SK-N-SH (cell line): ENCODE data around the gene SH3BP4. TPM values are rescaled to one million over a fixed set of nuclear protein-coding genes. Genes with fewer than 3 reads are reported as not detected.
A peak's percentile ranks its signal among the peaks of the same experiment; 100 is the strongest.

ENCODE experiments used
- CTCF ChIA-PET: fragments of 300-600, 350-600 bp; formaldehyde crosslinking; extraction: SDS; loops from one replicate; lab custom pipeline; 2021; lab: Yijun Ruan, JAX
- POLR2A ChIA-PET: fragments of 350-600 bp; sonication (Branson Sonifier 250); formaldehyde crosslinking; extraction: SDS; loops from one replicate; lab custom pipeline; 2020; ENCODE audit warnings: antibody characterized with exemption, inconsistent platforms; lab: Yijun Ruan, JAX
- DNase-seq: peaks from one replicate; pipeline ENCODE4 v3.0.0; 2012
- H2AFZ ChIP-seq: fragments of 200-600 bp; sonication (generic); 2 replicates; pipeline ENCODE4 v1.8.1; 2016; ENCODE audit warnings: antibody characterized with exemption, mild to moderate bottlenecking, low read depth
- H3F3A ChIP-seq: fragments of 200-600 bp; sonication (generic); replicated peaks from 2 replicates; pipeline ENCODE3; 2016; ENCODE audit warnings: antibody characterized with exemption, mild to moderate bottlenecking; ENCODE audit not compliant: insufficient read depth
- H3K27ac ChIP-seq, 2 experiments: fragments of 200-500 bp in 1 of 2; fragments of 200-600 bp in 1 of 2; sonication (Bioruptor generic) in 1 of 2; sonication (generic), shearing (Covaris generic) in 1 of 2; 2 replicates each; pipeline versions ENCODE4 v1.5.1 to v1.6.1; 2014 to 2016; ENCODE audit warnings: low read depth in 2 of 2, inconsistent platforms in 1 of 2, low read length in 1 of 2, mild to moderate bottlenecking in 1 of 2, mixed read lengths in 1 of 2
- H3K27me3 ChIP-seq: fragments of 200-600 bp; sonication (generic), shearing (Covaris generic); 2 replicates; pipeline ENCODE4 v1.6.1; 2016; ENCODE audit warnings: mixed run types; ENCODE audit not compliant: insufficient read depth
- H3K36me3 ChIP-seq, 2 experiments: fragments of 200-500 bp in 1 of 2; fragments of 200-600 bp in 1 of 2; sonication (Bioruptor generic) in 1 of 2; sonication (generic) in 1 of 2; replicated peaks in 1 of 2; 2 replicates each; pipeline versions ENCODE3 to v1.5.1; 2014 to 2016; ENCODE audit warnings: low read length in 1 of 2, mild to moderate bottlenecking in 1 of 2; ENCODE audit not compliant: insufficient read depth in 2 of 2, control insufficient read depth in 1 of 2
- H3K4me1 ChIP-seq, 2 experiments: fragments of 200-500 bp in 1 of 2; fragments of 200-600 bp in 1 of 2; sonication (Bioruptor generic) in 1 of 2; sonication (generic), shearing (Covaris generic) in 1 of 2; 2 replicates each; pipeline versions ENCODE4 v1.5.1 to v1.6.1; 2014 to 2016; ENCODE audit warnings: low read depth in 1 of 2, low read length in 1 of 2, mixed run types in 1 of 2; ENCODE audit not compliant: insufficient read depth in 2 of 2, control insufficient read depth in 1 of 2
- H3K4me2 ChIP-seq: fragments of 200-600 bp; sonication (generic), shearing (Covaris generic); 2 replicates; pipeline ENCODE4 v1.6.1; 2017; ENCODE audit warnings: mixed run types
- H3K4me3 ChIP-seq, 2 experiments: fragments of 200-500 bp in 1 of 2; fragments of 200-600 bp in 1 of 2; sonication (Bioruptor generic) in 1 of 2; sonication (generic), shearing (Covaris generic) in 1 of 2; 2 replicates each; pipeline versions ENCODE4 v1.5.1 to v1.8.1; 2014 to 2016; ENCODE audit warnings: low read depth in 2 of 2, inconsistent platforms in 1 of 2, low read length in 1 of 2, mild to moderate bottlenecking in 1 of 2, mixed read lengths in 1 of 2, moderate library complexity in 1 of 2
- H3K79me2 ChIP-seq: fragments of 200-600 bp; sonication (generic); 2 replicates; pipeline ENCODE4 v1.8.1; 2017; ENCODE audit warnings: mild to moderate bottlenecking; ENCODE audit not compliant: insufficient read depth
- H3K9ac ChIP-seq: fragments of 200-600 bp; sonication (generic); 2 replicates; pipeline ENCODE4 v1.6.1; 2017; ENCODE audit warnings: mixed run types
- H3K9me2 ChIP-seq: fragments of 200-600 bp; sonication (generic); 2 replicates; pipeline ENCODE4 v1.6.1; 2017; ENCODE audit warnings: mixed run types
- H3K9me3 ChIP-seq: fragments of 200-600 bp; sonication (generic); 2 replicates; pipeline ENCODE4 v1.6.1; 2017; ENCODE audit warnings: mixed run types, mild to moderate bottlenecking, moderate library complexity
- H4K20me1 ChIP-seq: fragments of 200-600 bp; sonication (generic); 2 replicates; pipeline ENCODE4 v1.6.1; 2017; ENCODE audit warnings: mild to moderate bottlenecking, mixed run types; ENCODE audit not compliant: insufficient read depth
- CHD2 ChIP-seq: fragments of 150-350 bp; IDR thresholded peaks from 2 replicates; pipeline ENCODE4 v1.6.1; 2018; ENCODE audit warnings: low read length; ENCODE audit not compliant: partially characterized antibody
- ELF1 ChIP-seq: IDR thresholded peaks from 2 replicates; pipeline ENCODE4 v1.4.0; 2012
- EZH2phosphoT487 ChIP-seq: fragments of 200-600 bp; sonication (generic); IDR thresholded peaks from 2 replicates; pipeline ENCODE4 v1.6.1; 2017; ENCODE audit warnings: low read depth, mixed run types, mild to moderate bottlenecking, antibody characterized with exemption, moderate library complexity, borderline replicate concordance
- FOXJ3 ChIP-seq: sonication (generic); formaldehyde crosslinking; IDR thresholded peaks from 2 replicates; pipeline ENCODE4 v1.5.1; 2020; ENCODE audit warnings: mild to moderate bottlenecking, missing genetic modification reagents
- MEF2A ChIP-seq: IDR thresholded peaks from 2 replicates; pipeline ENCODE4 v1.4.0; 2012; ENCODE audit warnings: low read depth, borderline replicate concordance
- MXI1 ChIP-seq: IDR thresholded peaks from 2 replicates; pipeline ENCODE4 v1.6.1; 2012; ENCODE audit warnings: mild to moderate bottlenecking, low read depth, low read length, improper control_type of control experiment
- NRF1 ChIP-seq: IDR thresholded peaks from 2 replicates; pipeline ENCODE4 v1.6.1; 2012; ENCODE audit warnings: low read depth, mild to moderate bottlenecking, low read length
- POLR2AphosphoS5 ChIP-seq: IDR thresholded peaks from 2 replicates; pipeline ENCODE4 v1.6.1; 2012; ENCODE audit warnings: low read depth, low read length
- RAD21 ChIP-seq: IDR thresholded peaks from 2 replicates; pipeline ENCODE4 v1.6.1; 2012; ENCODE audit warnings: mild to moderate bottlenecking, low read length
- RCOR1 ChIP-seq: fragments of 150-350 bp; IDR thresholded peaks from 2 replicates; pipeline ENCODE4 v1.6.1; 2017; ENCODE audit warnings: antibody characterized with exemption, low read length
- RXRA ChIP-seq: IDR thresholded peaks from 2 replicates; pipeline ENCODE4 v1.4.0; 2012; ENCODE audit warnings: low read depth, mild to moderate bottlenecking, borderline replicate concordance
- SMC3 ChIP-seq: IDR thresholded peaks from 2 replicates; pipeline ENCODE4 v1.6.1; 2012; ENCODE audit warnings: low read depth, low read length, improper control_type of control experiment
- TAF1 ChIP-seq: IDR thresholded peaks from 2 replicates; pipeline ENCODE4 v1.6.1; 2012; ENCODE audit warnings: low read depth, mild to moderate bottlenecking, low read length, moderate library complexity, borderline replicate concordance
- WGBS: methylation state at CpG from one replicate; pipeline ENCODE4 v1.1.6; 2017; ENCODE audit warnings: low lambda C conversion rate; 5-methylcytosine and 5-hydroxymethylcytosine counted together
- polyA plus RNA-seq, 3 experiments: library from polyadenylated mRNA; depleted of rRNA; stranded (reverse); fragments of >200 nt; gene quantifications; 2 replicates each; pipeline ENCODE4 v1.2.3, GENCODE V29; 2012
- TF ChIP-seq, protein P1 (sequence below): IDR thresholded peaks from 2 replicates; pipeline ENCODE4 v1.4.0; 2012; ENCODE audit warnings: low read depth
- TF ChIP-seq, protein P2 (sequence below): IDR thresholded peaks from 2 replicates; pipeline ENCODE4; 2012
- TF ChIP-seq, protein P3 (sequence below): fragments of 150-350 bp; IDR thresholded peaks from 2 replicates; pipeline ENCODE4 v1.6.1; 2017; ENCODE audit warnings: antibody characterized with exemption, low read length, low read depth, borderline replicate concordance
- TF ChIP-seq, protein P4 (sequence below): IDR thresholded peaks from 2 replicates; pipeline ENCODE4 v1.4.0; 2012; ENCODE audit warnings: low read depth, borderline replicate concordance
- TF ChIP-seq, protein P5 (sequence below): fragments of 200-600 bp; sonication (generic); IDR thresholded peaks from 2 replicates; pipeline ENCODE4 v1.6.1; 2017; ENCODE audit warnings: antibody characterized with exemption, mild to moderate bottlenecking, moderate library complexity

The SH3BP4 gene
- polyA plus RNA-seq, 1 of the 3 experiments (the other 2 are of a cell fraction) = 27.7 TPM

DNA sequence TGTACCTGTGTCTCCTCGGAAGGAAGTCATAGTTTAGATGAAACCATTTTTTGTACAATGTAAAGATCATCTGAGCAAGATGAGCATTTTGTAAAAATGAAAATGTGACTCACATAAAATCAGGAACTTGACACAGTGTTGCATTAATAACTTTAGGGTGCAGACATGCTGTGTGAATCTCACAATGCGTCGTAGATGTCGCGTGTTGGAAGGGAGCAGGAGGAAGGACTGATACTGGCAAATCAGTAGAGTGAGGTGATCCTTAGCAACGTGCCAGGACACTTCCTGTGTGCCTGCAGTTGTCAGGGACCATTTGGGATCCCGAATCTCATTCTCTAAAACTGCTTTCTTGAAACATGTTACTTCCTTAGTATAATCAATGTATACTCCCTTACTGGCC, 103.1 kb downstream of the SH3BP4 start:
- H3K27me3 ChIP-seq = no peaks in the 10 kb centered on the region
- H3K4me2 ChIP-seq = no peak overlapping the region
- no peak overlapping the region for H3K9ac ChIP-seq
- H3K4me1 ChIP-seq = peaks cover 18 to 23% of the 10 kb centered on the region in 2 experiments
- no peaks in the 10 kb centered on the region for H3K9me2 ChIP-seq
- no peak overlapping the region for H3K27ac ChIP-seq
- ChIA-PET CTCF (interaction anchor here (0.6 to 2.2 kb wide), 3 partner anchors 52 to 510 kb away, joined by 3 to 6 read pairs (median 3); no protein-coding TSS in a partner anchor), POLR2A (no interaction called here)
- H3K36me3 ChIP-seq = peaks cover 34 to 49% of the 10 kb centered on the region in 2 experiments
- H3F3A ChIP-seq = peaks cover 9% of the 10 kb centered on the region
- H3K79me2 ChIP-seq = peaks cover 23% of the 10 kb centered on the region
- no peaks in the 10 kb centered on the region for H3K9me3 ChIP-seq
- WGBS = over 99% methylated on average over 7 of the region's 7 CpGs
- H3K4me3 ChIP-seq = no peak overlapping the region
- no peaks in the 10 kb centered on the region for H4K20me1 ChIP-seq
- TF ChIP-seq MEF2A (no peak), MXI1 (no peak), RCOR1 (no peak), EZH2phosphoT487 (no peak), POLR2AphosphoS5 (no peak), TAF1 (no peak), NRF1 (no peak), ELF1 (no peak), CHD2 (no peak), FOXJ3 (CRISPR knock-in tag) (no peak)
- TF ChIP-seq, protein P1, sequence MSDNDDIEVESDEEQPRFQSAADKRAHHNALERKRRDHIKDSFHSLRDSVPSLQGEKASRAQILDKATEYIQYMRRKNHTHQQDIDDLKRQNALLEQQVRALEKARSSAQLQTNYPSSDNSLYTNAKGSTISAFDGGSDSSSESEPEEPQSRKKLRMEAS = no peak
- TF ChIP-seq, protein P2, sequence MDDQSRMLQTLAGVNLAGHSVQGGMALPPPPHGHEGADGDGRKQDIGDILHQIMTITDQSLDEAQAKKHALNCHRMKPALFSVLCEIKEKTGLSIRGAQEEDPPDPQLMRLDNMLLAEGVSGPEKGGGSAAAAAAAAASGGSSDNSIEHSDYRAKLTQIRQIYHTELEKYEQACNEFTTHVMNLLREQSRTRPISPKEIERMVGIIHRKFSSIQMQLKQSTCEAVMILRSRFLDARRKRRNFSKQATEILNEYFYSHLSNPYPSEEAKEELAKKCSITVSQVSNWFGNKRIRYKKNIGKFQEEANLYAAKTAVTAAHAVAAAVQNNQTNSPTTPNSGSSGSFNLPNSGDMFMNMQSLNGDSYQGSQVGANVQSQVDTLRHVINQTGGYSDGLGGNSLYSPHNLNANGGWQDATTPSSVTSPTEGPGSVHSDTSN = no peak
- TF ChIP-seq, protein P3, sequence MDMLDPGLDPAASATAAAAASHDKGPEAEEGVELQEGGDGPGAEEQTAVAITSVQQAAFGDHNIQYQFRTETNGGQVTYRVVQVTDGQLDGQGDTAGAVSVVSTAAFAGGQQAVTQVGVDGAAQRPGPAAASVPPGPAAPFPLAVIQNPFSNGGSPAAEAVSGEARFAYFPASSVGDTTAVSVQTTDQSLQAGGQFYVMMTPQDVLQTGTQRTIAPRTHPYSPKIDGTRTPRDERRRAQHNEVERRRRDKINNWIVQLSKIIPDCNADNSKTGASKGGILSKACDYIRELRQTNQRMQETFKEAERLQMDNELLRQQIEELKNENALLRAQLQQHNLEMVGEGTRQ = no peak
- TF ChIP-seq, protein P4, sequence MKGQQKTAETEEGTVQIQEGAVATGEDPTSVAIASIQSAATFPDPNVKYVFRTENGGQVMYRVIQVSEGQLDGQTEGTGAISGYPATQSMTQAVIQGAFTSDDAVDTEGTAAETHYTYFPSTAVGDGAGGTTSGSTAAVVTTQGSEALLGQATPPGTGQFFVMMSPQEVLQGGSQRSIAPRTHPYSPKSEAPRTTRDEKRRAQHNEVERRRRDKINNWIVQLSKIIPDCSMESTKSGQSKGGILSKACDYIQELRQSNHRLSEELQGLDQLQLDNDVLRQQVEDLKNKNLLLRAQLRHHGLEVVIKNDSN = no peak
- no peak overlapping the region for H2AFZ ChIP-seq
- no peak for DNase-seq

DNA sequence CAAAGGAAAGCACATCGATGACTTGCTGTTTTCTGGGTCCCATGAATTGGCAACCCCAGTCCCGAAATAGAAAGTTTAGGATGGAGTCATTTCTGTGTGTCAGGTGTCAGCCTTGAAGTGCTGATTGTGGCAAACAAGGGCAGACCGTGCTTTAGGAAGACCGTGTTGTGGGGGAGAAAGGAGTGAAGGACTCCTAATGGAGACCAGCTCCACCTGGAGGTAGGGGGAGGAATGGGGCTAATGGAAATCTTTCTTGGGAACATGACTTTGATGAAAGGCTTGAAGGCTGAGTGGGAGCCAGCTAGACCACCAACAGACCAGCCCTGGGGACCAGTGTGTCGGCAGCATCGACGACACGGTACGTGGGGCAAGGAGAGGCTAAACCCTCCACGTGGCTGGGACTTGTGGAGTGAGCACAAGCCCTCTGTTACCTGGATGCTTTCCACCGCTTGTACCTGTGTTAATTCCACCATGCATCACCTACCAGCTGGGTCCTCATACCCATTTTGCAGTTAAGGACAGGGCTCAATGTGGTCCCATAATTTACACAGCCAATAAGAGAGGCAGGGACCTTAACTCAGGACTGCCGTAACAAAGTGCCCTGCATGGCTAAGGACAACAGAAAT, 104.2 kb downstream of the SH3BP4 start:
- Histone ChIP-seq H3K27me3 (no peaks in the 10 kb centered on the region), H3K79me2 (peaks cover 13% of the 10 kb centered on the region; the same call in 1 of the 2 replicates), H2AFZ (no peak overlapping the region), H3K4me3 (no peak overlapping the region), H3K27ac (no peak overlapping the region), H3K9me3 (no peaks in the 10 kb centered on the region), H3K9ac (no peak overlapping the region), H3F3A (peaks cover 9% of the 10 kb centered on the region), H3K4me2 (no peak overlapping the region), H4K20me1 (no peaks in the 10 kb centered on the region), H3K36me3 (peaks cover 34 to 49% of the 10 kb centered on the region in 2 experiments), H3K9me2 (no peaks in the 10 kb centered on the region), H3K4me1 (peaks cover 7 to 14% of the 10 kb centered on the region in 2 experiments; a peak in 3 of 4 replicates)
- 91% methylated on average over 11 of the region's 12 CpGs for WGBS
- CTCF ChIA-PET = interaction anchor here (2.2 kb wide), 1 partner anchor 51 kb away, joined by 6 read pairs; no protein-coding TSS in a partner anchor
- POLR2A ChIA-PET = no interaction called here
- TF ChIP-seq, protein P5, sequence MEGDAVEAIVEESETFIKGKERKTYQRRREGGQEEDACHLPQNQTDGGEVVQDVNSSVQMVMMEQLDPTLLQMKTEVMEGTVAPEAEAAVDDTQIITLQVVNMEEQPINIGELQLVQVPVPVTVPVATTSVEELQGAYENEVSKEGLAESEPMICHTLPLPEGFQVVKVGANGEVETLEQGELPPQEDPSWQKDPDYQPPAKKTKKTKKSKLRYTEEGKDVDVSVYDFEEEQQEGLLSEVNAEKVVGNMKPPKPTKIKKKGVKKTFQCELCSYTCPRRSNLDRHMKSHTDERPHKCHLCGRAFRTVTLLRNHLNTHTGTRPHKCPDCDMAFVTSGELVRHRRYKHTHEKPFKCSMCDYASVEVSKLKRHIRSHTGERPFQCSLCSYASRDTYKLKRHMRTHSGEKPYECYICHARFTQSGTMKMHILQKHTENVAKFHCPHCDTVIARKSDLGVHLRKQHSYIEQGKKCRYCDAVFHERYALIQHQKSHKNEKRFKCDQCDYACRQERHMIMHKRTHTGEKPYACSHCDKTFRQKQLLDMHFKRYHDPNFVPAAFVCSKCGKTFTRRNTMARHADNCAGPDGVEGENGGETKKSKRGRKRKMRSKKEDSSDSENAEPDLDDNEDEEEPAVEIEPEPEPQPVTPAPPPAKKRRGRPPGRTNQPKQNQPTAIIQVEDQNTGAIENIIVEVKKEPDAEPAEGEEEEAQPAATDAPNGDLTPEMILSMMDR = peak; percentile 40
- peak; percentile 44 for TF ChIP-seq RAD21
- TF ChIP-seq SMC3 = peak; percentile 25; the same call in 1 of the 2 replicates
- no peak for TF ChIP-seq CHD2
- no peak for TF ChIP-seq RXRA
- DNase-seq = no peak
